HG02852 (cell line): ENCODE measurements around the gene SEMA3C.
A peak's percentile ranks its signal among the peaks of the same experiment; 100 is the strongest.

Experiments
- ATAC-seq: cut with Tn5 transposase; IDR thresholded peaks from one replicate; pipeline ENCODE4 v1.9.1; 2021; ENCODE audit warnings: mild to moderate bottlenecking, moderate library complexity; ENCODE audit not compliant: unreplicated experiment

The SEMA3C gene

DNA sequence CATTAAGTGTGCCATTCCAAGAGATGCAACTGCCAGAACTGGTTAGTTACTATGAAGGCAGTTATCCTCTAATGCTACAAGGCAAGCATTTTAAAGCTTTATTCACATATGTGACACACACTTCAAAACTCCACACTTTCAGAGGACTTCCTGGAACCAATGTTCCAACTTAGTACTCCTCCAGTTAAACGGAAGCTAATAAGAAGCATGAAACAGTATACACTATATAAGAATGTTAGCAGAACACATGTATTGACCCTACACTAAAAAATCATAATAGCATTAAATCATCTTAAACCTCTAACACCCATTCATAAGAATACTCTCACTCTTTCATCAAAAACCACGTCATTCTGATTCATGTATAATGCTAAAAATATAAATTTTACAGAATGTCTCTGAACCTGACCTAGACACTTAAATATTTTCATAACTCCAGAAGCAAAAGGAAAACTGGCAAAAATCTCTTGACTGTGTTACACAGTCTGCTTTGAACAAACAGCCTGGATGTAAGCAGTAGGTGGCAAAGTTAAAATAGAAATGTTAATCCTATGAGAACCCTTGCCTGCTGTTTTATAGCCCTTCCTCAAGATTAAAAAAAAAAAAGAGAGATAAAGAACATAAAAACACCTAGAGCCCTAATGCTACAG lies 135.0 kb downstream of the SEMA3C start:
- no peak for ATAC-seq

DNA sequence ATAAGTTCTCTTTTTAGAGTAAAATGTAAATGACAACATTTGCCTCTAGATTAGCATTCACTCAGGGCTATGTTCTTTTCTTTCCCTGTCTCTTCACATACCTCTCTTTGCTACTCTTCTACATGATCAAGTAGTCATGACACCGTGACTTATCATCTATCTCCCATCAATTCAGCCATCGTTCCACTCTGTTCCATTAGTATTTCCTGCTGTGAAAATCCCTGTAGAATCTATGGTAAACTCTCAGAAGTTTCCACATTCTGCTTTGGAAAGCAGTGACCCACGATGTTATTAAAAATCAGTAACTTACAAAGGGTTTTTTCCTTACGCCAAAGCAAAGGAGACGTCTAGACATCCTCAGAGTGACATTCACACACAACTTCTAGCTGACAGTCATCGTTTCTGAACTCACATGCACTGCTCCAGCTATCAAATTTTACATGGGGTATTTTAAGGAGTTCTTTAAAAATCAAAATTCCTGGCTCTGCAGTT lies 135.6 kb downstream of the SEMA3C start:
- no peak for ATAC-seq

DNA sequence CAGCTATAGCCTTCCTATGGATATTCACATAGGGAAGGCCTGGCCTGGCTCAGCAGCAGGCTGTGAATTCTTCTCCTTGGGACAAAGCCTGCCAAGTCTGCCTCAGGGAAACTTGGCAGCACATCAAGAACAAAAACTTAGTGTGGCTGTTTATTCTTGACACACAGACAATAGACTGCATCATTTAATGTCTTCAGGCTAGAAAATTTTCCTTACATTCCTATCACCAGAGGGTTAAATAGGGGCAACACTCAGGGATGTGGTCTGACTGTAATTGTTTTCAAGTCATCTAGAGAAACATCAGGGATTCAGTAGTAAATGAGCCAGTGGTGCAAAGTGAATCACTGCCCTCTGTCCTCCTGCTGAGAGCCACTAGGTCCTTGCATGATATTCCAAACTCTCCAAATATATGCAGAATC lies 137.3 kb downstream of the SEMA3C start:
- no peak for ATAC-seq

DNA sequence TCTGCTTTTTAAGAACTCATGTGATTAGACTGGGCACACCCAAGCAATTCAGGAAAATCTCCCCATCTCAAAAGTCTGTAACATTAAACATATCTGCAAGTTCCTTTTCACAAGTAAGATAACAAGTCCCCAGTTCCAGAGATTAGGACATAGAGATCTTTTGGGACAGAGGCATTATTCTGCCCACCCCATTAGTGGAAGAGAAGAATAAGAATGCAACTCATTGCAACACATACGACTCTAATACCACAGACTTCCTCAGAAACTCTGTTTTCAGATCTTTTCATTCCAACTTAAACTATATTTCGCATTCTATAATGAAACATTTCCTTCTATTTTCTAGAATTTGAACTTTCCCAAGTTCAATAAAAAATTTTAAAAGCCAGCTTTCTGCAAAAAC lies 137.7 kb downstream of the SEMA3C start:
- no peak for ATAC-seq

DNA sequence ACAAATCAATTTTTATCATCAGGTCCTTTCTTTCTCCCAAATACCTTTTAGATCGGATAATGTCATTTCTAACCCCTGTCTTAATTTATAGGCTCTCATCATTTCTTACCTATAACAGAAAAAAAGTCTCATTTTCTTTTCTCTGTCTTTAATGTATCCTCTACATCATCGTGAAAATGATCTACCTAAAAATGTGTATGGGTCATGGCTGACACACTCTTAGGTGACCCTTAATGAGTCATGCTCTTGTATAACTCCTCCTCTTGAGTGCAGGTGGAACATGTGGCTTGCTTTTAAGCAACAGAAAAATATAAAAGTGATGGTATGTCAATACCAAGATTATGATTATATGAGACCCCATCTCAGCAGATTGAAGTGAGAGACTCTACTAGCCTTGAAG lies 139.4 kb downstream of the SEMA3C start:
- no peak for ATAC-seq

GRCh38 chr7:80775897-80776296 lies 143.0 kb downstream of the SEMA3C start:
- no peak for ATAC-seq

DNA sequence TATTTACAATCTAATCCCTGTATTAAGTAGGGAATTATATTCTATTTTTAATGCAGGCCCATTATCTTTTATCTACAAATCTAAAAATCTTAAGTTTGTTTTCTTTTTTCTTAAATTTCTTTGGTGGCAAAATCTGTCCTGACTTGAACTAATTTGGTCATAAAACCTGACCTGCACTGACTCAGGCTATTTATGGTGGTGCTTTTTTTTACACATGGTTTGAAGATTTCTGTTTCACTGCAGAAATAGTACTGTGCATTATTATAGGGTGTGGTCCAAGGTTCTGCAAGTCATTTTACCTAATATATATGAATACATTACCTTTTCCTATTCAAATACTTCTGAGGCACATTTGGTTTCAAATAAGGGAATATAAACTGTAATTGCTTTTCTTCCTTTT lies 143.4 kb downstream of the SEMA3C start:
- ATAC-seq, result no peak

GRCh38 chr7:80774843-80775242 lies 144.0 kb downstream of the SEMA3C start:
- no peak for ATAC-seq

DNA sequence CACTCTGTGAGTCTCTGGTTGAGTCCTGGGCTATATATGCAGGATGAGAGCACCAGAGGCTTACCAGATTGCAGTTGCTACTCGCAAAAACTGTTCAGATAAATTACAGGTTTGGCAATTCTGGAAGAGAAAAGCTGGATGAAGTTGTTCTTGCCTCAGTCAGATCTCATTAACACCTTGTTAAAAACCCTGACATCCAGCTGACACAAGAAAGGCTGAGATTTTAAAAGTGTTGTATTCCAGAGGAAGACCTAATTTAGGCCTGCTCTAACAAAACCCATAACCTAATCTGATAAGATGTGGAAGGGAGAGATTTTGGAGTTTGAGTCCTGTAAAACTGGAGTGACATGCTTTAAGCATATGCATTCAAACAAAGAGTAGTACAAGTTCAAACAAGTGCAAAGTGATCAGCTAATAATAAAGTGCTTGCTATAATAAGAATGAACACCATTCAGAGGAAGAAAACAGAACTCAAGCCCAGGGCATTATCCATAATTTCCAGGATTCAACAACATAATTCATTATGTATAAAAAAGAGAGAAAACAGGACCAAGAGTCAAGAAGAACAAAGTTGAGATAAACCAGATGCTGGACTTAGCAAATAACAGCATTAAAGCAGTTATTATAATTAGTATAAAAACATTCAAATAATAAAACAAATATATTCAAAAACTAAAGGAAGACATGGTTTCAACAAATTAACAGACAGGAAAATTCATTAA lies 144.9 kb downstream of the SEMA3C start:
- no peak for ATAC-seq

GRCh38 chr7:80772347-80772993 lies 146.4 kb downstream of the SEMA3C start:
- no peak for ATAC-seq

DNA sequence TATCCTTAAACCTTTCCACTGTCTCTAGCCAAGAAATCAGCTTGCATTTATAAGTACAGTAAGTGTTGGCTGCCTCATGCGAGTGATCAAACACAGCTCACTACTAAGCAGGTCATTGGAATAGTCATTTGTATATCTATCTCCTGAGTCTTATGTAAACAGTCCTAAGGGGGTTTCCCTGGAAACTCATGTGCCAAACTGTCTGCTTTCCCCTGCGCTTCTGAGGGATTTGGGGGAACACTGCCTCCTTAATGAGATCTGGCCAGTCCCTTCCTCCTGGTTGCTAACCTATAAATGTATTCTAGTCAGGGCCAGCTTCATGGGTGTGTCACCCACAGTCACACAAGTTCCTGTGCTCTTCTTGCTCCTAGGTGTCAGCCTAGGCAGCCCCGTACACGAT lies 147.3 kb downstream of the SEMA3C start:
- no peak for ATAC-seq

- peak; percentile 88 for ATAC-seq
Observed at GRCh38 chr7:80770675-80771081, 148.2 kb downstream of the SEMA3C start.

GRCh38 chr7:80770061-80770460 lies 148.8 kb downstream of the SEMA3C start:
- no peak for ATAC-seq

DNA sequence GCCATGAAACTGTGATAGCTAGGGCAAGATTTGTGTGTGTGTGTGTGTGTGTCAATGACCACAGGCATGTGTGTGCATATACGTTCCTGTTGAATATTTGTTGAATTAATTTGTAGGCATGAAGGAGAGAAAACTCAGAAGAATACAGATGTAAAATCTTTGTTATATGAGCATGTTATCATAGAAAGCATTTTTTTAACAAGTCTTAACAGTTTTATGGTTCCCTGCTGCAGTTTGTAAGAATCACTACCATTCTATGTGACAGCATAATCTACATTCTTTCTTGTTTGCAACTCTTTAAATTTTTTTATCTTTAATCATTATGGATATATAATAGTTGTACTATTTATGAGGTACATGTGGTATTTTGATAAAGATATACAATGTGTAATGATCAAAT lies 150.1 kb downstream of the SEMA3C start:
- no peak for ATAC-seq

DNA sequence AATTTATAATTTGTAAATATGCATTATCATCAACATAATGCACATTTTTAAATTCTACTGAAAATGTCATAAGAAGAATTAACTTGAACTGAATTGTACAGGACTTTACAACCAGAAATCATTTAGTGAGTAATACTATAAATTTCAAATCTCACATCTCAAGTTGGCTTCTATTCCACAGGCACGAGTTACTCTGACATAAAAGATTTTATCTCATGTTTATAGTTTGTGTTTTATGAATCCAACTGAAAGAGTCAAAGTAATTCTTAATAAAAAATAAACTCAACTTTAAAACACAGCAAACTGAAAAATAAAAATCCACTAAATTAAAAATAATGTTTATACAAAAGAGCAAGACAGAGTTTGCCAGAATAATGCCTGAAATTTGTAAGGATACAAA lies 151.2 kb downstream of the SEMA3C start:
- ATAC-seq, result no peak

GRCh38 chr7:80766724-80767123 lies 152.1 kb downstream of the SEMA3C start:
- no peak for ATAC-seq

DNA sequence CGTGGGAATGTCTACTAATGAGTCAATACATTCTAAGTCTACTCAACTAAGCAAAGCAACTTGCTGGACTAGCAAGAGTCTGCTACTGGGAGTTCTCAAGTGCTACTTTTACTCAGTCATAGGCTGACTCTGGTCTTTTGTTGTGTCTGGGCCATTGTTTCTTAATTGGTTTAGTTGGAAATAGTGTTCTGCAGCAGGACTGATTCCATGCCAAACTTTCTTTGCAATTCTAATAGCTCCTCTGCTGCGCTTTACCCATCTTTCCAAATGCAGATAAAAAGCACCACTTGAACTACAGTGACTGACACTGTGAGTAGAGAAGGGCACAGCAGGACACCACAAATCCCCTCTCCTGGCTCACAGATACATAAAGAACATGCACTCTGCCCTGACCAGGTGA lies 154.7 kb downstream of the SEMA3C start:
- no peak for ATAC-seq

- no peak for ATAC-seq
Observed at GRCh38 chr7:80763704-80764103, 155.1 kb downstream of the SEMA3C start.

DNA sequence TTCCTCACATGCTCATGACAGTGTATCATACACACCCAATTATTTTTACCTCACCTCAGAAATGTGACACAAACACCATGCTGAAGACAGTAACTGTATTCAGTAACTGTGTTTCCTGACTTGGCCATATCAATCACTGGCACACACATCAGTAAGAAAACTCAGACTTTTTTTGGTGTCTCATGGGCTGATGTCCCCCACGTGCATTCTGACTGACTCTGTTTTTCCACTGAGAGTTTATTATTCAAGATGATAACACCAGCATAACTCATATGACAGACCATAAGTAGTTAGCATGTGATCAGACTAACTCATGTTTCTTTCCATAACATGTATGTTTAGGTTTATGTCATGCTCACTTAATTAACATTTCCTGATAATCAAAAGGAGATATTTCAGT lies 155.6 kb downstream of the SEMA3C start:
- no peak for ATAC-seq

GRCh38 chr7:80760292-80760691 lies 158.6 kb downstream of the SEMA3C start:
- ATAC-seq, result no peak

DNA sequence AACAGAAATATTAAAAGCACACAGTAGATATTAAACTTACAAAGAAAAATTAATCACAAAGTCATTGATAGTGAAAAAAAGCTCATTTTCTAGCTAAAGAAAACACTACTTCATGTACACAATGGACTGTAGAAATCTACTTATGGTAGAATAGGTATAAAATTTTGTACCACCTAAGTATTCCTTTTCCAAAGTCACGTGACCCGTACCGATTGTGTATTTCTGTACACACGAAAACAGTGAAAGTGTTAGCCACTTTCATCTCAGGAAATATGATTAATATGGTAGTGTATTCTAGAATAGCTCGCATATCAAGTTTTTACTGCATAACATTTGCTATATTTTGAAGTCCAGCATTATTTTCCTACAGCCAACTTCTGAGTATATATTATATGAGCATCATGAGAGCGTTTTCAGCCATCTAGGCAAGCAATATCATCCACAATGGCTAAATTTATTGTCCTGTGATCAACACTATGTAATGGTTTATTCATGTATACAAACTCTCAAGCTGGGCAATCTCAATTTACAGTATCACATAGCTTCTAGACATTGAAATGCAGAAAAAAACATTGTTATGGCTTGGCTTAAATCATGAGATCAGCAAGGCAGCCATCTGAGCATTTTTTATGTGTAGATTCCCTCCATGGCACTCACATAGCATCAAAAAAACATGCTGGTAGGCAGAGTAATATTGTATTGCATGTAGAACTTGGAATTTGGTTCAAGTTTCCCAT lies 165.7 kb downstream of the SEMA3C start:
- no peak for ATAC-seq
